HG03135 (cell line): ENCODE results near the gene NCOA1.
"Not testable (repeated sequence)": the region's sequence is repeated elsewhere in the genome, so short reads cannot be mapped to it uniquely, and the experiment has no call there.

Experiments
- ATAC-seq: cut with Tn5 transposase; IDR thresholded peaks from one replicate; pipeline ENCODE4 v1.9.1; 2021; ENCODE audit warnings: mild to moderate bottlenecking, moderate library complexity; ENCODE audit not compliant: unreplicated experiment

The NCOA1 gene

DNA sequence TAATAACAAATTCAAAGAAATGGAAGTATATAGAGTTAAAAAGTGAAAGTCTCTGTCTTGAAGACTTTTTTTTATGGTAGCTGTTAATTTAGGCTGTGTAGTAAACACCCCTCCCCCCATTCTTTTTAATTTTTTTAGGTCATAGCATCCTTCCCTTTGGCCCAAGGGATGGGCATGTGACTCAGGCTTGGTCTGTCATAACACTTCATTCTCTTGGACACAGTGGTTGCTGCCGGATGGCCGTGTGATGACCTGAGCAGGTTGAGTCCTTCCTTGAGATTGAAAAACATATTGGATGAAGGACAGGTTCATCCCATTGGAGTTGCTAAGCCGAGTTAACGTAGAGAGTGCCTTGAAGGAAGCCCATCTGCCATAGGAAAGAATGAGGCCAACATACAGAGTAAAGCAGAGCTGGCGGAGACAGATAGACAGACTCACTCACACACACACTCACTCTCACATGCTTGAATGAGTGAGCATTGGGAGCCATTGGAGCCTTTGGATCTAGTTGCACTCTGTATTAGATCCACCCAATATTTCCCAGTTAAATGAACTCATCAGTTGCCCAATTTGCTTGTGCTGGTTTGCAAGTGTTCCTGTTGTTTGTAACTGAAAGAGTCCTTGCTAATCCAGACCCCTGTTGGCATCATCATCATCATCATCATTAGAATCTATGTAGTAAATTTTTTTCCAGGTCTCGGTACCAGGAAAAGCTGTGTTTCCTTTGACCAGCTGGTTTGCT lies 14.7 kb downstream of the NCOA1 start:
- no peak for ATAC-seq

DNA sequence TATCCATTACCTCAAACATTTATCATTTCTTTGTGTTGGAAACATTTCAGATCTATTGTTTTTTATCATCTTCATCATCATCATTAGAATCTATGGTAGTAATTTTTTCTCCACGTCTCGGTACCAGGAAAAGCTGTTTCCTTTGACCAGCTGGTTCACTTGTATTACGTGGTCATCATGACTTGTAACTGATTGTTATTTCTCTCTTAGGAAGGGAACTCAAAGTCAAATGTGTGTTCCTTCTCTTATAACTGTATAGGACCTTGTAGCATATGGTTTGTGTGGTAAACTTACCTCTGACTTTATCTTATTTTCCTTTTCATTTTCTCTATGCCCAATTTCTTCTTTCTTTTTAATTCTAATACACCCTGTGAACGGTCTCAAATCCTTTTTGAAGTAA lies 16.5 kb downstream of the NCOA1 start:
- no peak for ATAC-seq

DNA sequence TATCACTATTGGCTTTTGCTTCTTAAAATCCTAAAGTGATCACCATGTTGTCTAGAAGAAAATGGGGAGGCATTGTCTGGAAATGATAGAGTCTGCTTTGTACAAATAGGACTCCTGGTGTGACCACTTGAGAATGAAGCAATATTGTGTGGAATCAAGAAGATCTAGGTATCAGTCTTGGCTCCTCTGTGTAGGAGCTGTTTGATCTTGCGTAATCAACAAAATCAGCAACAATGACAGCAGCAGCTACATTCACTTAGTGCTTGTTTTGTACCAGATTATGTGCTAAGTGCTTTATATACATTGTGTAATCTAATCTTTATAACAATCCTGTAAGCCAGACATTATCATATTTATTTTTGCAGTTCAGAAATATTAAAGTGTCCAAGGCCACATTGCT lies 17.8 kb downstream of the NCOA1 start:
- no peak for ATAC-seq

DNA sequence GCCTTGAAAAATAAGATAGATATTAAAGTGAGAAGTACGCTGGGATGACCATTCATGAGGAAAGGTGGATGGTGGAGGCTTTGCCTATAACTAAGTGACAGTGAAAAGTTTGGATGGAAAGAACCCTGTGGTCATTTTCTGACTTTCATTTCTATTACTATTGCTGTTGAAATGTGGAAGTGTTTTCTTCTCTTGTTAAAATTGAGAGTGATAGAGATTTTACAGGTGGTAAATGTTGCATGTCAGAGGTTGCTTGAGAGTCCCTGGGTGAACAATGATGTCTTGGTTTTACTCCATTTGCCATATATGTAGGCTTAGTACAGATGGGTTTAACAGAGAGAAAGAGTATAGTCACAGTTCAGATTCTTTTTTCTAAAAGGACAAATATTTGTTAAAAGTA lies 18.4 kb downstream of the NCOA1 start:
- ATAC-seq, result peak; percentile 73

DNA sequence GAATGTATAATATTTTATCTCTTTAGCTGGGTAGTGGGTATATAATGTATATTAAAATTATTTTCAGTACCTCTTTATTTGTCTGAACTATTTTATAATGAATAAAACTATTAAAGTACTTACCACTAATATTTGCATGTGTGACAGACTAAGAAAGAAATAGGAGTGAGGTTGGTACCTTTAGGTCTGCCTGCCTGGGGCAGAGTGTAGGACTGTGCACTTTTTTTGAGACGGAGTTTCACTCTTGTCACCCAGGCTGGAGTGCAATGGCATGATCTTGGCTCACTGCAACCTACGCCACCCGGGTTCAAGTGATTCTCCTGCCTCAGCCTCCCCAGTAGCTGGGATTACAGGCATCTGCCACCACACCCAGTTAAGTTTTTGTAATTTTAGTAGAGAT lies 18.8 kb downstream of the NCOA1 start:
- peak; percentile 51 for ATAC-seq

DNA sequence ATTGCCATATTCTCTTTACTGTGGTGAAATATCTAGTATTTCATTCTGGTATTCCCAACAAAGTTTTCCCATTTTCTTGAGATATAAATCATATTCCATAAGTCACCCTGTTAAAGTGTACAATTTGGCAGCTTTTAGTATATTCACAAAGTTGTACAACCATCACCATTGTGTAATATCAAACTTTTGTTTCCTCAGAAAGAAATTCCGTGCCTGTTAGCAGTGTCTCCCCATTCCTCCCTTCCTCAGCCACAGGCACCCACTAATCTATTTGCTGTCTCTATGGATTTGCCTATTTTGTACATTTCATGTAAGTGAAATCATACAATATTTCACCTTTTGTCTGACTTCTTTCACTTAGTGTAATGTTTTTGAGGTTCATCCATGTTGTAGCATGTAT lies 19.7 kb downstream of the NCOA1 start:
- ATAC-seq, result no peak

DNA sequence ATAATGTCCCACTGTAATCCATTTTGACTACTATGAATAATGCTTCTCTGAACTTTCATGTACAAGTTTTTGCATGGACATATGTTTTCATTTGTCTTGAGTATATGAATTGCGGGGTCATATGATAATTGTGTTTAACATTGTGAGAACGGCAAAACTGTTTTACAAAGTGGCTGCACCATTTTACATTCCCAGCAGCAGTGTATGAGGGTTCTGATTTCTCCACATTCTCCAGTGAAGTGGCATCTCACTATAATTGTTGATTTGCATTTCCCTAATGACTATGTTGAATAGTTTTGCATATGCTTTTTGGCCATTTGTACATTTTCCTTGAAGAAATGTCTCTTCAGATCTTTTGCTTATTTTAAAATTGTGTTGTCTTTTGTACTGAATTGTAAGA lies 20.1 kb downstream of the NCOA1 start:
- ATAC-seq, result no peak

DNA sequence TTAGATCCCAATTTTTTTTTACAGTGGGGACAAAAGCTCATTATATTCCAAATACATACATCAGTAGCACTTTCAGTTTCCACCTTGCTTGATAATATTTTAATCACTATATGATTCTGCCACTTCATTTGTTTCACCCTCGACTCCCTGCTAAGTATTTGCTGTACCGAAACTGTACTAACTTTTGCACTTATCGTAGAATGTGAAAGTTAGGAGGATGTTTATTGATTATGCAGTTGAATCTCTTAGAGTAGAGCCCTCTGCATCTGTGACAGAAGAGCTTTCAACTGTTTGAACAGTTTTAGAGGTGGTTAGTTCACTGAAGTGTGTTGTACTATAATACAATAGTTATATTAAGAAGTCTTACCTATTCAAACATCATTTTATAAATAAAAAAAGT lies 20.8 kb downstream of the NCOA1 start:
- ATAC-seq, result no peak

DNA sequence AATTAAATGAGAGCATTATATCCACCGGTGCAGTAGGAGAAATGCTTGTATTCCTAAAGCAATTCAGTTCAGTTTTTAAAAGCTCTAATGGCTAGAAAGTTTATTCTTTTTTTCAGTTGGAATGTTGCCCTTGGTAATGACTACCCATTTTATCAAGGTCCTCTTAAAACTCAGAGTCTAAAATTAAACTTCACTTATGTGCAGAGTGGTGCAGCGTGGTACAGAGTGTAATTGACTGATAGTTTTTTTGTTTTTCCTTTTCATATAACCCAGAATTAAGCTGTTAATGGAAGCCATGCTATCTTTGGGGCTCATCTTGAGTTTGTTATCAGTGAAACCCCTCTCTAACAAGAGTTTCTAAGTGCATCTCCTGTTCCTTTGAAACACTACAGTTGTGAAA lies 21.4 kb downstream of the NCOA1 start:
- no peak for ATAC-seq

DNA sequence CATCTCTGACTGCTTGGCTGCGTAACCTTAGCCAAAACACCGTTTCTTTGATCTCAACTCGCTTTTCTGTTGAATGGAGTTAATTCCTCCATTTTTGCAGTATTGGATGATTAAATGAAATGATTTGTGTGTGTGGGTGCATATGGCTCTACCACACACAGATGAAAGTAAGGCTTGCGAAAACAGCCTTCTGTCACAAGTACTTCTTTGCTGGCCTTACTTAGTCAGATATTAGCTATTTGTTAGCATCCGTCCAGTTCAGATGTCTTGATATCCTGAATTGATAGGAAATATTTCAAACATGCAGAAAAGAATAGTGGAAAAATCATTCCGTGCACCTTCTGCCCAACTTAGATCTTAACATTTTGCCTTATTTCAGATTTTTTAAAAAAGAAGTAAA lies 21.8 kb downstream of the NCOA1 start:
- ATAC-seq, result no peak

DNA sequence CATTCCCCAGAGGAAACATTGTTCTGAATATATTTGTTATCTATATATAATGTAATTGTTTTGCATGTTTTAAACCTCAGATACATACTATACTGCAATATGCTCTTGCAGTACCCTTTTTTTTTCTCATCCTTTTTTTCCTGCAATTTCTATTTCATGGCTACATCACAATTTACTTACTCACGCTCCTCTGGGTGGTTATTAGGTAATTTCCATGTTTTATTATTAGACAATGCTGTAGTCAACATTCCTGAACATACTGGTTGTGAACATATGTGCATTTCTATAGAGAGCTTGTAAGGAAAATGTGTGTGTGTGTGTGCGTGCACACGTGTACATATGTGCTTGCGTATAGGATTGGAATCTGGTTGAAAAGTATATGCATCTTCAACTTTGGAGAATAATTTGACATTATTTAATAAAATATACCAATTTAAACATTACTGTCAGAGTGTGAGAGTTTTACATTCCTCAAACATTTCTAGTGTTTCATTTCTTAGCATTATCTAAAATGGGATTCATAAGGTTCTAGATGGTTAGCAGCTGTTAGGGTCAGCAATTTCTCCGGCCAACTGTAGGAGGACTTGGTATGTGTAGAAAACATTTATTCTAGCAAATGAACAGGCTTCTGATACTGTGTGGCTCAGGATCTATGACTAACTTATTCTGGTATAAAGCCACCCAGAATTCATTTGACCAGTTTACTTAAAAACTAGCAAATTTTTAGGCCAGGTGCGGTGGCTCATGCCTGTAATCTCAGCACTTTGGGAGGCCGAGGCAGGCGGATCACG lies 22.4 kb downstream of the NCOA1 start:
- ATAC-seq, result no peak

DNA sequence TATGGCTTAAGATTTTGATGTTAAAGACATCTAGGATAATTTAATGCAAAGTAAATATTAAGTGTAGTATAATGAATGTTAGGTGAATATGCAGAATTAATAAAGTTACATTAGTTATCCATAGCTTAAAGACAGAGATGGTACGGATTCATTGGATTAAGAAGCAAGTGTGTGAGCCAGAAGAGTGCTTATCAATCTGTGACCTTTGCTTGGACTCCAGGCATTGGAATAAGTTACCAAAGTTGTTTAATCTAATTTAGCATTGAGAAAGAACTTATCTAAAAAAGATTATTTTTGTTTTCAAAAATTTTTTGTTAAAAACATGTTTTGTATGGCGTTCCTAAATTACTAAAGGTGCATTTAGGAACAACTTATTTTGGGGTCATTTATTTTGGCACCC lies 23.8 kb downstream of the NCOA1 start:
- ATAC-seq, result no peak

DNA sequence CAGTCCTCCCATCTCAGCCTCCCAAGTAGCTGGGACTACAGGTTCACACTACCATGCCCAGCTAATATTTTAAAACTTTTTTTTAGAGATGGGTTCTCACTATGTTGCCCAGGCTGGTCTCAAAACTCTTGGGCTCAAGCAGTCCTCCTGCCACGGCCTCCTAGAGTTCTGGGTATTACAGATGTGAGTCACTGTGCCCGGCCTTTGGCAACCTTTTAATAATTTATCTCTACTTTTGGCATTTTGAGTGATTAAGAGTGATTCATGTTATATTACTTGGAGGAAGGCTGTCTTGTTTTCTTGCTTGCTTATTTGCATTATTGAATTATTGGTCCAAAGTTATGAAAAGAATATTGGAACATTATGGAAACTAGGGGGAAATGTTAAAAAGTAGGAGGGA lies 24.3 kb downstream of the NCOA1 start:
- no peak for ATAC-seq

DNA sequence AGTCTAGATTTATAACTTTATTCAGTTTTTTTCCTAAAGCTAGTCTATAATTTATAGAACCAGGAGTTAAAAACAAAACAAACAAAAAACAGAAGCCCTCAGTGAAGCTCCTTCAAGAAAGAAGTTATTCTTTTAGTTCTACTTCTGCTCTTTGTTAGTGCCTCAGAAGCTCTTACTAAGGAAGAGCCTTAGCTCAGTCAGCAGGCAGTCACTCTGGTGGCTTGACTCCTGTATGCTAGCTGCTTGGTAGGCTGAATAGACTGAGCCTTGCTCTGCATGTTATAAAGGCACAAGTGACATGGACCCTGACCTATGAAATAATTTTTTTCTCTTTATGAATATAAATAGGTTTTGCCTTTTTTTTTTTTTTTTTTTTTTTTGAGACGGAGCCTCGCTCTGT lies 24.8 kb downstream of the NCOA1 start:
- no peak for ATAC-seq

DNA sequence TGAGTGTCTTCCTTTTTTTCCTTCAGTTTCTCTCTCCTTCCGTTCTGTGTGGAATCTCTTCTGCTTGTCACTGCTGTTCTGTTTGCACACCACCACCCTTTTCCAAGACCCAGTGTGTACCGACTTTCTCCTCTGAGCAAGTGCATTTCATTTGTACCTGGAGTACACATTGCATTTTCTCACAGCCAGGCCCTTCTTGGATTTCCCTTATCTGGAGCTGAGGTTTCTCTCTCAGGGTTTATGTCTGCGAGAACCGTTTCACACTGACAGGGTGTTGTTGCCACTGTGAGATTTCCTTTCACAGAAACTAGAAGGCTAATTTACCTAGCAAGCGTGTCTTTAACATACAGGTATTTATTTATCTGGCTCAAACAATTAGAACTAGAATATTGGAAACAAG lies 26.2 kb downstream of the NCOA1 start:
- no peak for ATAC-seq

DNA sequence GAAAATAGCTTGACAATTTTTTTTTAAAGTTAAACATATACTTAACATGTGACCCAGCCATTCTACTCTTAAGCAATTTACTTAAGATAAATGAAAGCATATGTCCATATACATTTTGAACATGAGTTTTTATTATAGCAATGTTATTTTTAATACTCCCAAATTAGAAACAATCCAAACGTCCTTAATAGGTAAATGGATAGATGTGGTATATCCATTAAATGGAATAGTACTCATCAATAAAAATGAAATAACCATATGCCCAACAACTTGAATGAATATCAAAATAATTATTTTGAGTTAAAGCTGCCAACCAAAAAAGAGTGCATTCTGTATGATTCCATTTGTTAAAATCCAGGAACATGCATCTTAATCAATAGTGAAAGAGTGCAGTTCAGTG lies 29.1 kb downstream of the NCOA1 start:
- ATAC-seq, result no peak

DNA sequence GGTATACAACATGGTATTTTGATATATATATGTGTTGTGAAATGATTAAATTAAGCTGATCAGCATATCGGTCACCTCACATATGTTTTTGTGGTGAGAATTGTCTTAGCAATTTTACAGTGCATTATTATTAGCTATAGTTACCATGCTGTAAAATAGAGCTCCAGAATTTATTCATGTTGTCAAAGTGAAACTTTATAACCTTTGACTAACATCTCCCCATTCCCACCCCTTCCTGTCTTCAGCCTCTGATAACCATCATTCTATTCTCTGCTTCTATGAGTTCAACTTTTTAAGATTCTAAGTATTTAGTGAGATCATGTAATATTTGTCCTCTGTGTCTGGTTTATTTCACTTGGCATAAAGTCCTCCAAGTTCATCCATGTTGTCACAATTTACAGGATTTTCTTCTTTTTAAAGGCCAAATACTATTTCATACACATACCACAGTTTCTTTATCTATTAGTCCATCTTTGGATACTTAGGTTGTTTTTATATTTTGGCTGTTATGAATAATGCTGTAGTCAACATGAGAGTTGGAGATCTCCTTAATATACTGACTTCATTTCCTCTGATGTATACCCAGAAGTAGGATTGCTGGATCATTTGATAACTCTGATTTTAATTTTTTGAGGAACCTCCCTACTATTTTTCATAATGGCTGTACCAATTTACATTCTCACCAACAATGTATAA lies 30.3 kb downstream of the NCOA1 start:
- ATAC-seq, result no peak

DNA sequence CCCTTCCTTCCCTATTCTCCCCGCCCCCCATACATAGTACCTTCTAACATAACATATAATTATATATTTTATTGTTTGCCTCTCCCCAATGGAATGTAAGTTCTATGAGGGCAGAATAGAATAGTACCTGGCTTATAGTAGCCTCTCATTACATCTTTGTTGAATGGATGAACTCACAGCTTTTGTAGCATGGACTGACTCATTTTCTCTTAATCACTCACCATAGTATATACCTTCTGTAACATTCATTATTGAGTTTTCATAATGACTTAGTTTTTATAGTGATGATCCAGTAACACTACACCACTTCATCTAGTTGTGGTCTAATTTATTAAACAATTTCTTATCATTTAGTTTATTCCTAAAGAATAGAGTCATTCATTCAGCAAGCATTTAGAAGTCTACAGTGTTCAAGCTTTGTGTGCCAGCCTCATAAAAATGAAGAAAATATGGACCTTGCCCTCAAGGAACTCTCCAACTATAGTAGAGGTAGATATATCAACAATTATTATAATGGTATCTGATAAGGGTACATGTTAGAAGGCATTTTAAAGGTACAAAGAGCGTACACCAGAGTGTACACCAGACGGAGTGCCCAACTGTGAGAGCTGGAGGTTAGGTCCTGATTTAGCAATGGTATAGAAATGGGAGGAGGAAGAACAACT lies 31.1 kb downstream of the NCOA1 start:
- ATAC-seq, result no peak

DNA sequence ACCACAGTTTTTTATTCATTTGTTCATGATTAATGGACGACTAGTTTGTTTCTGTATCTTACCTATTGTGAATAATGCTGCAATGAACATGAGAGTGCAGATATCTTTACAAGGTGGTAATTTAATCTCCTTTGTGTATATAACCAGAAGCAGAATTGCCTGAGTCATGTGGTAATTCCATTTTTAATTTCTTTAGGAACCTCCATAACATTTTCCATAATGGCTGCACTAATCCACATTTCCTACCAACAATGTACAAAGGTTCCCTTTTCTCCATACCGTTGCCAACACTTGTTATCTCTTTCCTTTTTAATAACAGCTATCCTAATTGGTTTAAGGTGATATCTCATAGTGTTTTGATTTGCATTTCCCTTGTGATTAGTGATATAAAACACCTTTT lies 36.5 kb downstream of the NCOA1 start:
- no peak for ATAC-seq

DNA sequence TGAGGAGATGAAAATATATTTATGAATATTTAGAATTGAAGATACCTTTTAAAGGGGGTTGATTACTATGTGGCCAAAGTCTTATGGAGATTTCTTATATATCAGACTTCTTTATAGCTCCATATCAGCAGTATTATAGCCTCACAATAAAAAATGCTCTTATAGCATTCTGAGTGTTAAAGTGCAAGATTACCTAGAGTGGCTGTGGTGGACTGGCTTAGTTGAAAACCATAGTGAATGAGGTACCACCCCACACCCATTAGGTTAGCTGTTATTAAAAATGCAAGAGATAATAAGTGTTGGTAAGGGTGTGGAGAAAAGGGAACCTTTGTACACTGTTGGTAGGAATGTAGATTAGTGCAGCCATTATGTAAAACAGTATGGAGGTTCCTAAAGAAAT lies 39.7 kb downstream of the NCOA1 start:
- no peak for ATAC-seq

DNA sequence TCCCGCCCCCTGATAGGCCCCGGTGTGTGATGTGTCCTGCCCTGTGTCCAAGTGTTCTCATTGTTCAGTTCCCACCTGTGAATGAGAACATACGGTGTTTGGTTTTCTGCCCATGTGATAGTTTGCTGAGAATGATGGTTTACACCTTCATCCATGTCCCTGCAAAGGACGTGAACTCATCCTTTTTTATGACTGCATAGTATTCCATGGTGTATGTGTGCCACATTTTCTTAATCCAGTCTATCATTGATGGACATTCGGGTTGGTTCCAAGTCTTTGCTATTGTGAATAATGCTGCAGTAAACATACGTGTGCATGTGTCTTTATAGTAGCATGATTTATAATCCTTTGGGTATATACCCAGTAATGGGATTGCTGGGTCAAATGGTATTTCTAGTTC lies 40.6 kb downstream of the NCOA1 start:
- ATAC-seq, result not testable (repeated sequence)
